D721Med (cell line): Measurements from ENCODE around the gene DVL3.
"Not testable (repeated sequence)": the region's sequence is repeated elsewhere in the genome, so short reads cannot be mapped to it uniquely, and the experiment has no call there.

ENCODE experiments used
- DNase-seq: peaks from one replicate; pipeline ENCODE4 v3.0.0; 2011; ENCODE audit warnings: low spot score; ENCODE audit not compliant: insufficient read length
- FAIRE-seq: peaks from 2 replicates; lab custom pipeline; 2011; peaks lifted over from hg19 to GRCh38; lab: Jason Lieb, UNC
- TF ChIP-seq, protein P1 (sequence below): IDR thresholded peaks from 2 replicates; pipeline ENCODE4 v1.5.1; 2012; ENCODE audit warnings: mild to moderate bottlenecking, control low read depth; ENCODE audit not compliant: insufficient read depth; ENCODE audit errors: missing control alignments

Gene DVL3

DNA sequence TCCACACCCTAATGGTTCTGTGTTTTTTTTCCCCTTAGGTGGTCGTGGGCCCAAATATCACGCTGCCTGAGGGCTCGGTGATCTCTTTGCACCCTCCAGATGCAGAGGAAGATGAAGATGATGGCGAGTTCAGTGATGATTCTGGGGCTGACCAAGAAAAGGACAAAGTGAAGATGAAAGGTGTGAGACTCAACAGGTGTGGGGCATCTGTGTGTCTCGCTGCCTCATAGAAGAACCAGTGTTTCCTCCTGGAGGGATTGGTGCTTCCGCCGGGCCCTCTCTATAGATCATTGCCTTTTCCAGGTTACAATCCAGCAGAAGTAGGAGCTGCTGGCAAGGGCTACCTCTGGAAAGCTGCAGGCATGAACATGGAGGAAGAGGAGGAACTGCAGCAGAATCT is 13.0 kb upstream of the DVL3 start:
- FAIRE-seq (no peak), DNase-seq (no peak)
- TF ChIP-seq, protein P1, sequence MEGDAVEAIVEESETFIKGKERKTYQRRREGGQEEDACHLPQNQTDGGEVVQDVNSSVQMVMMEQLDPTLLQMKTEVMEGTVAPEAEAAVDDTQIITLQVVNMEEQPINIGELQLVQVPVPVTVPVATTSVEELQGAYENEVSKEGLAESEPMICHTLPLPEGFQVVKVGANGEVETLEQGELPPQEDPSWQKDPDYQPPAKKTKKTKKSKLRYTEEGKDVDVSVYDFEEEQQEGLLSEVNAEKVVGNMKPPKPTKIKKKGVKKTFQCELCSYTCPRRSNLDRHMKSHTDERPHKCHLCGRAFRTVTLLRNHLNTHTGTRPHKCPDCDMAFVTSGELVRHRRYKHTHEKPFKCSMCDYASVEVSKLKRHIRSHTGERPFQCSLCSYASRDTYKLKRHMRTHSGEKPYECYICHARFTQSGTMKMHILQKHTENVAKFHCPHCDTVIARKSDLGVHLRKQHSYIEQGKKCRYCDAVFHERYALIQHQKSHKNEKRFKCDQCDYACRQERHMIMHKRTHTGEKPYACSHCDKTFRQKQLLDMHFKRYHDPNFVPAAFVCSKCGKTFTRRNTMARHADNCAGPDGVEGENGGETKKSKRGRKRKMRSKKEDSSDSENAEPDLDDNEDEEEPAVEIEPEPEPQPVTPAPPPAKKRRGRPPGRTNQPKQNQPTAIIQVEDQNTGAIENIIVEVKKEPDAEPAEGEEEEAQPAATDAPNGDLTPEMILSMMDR: no peak

DNA sequence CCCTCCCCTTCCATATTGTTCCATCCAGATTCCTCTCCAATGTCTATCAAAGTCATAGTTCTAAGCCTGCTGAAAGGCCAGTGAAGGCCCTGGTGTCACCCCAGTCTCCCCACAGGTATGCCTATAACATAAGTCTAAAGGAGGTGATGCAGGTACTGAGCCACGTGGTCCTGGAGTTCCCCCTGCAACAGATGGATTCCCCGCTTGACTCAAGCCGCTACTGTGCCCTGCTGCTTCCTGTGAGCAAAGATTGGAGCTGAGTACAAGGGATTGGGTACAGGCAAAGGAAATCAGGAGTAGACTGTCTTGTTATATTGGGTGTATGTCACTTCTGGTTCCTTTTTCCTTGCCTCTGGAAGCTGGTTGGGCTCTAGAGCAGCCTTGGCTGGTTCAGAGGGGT is 11.8 kb upstream of the DVL3 start:
- TF ChIP-seq, protein P1: no peak
- FAIRE-seq: no peak
- DNase-seq: no peak

DNA sequence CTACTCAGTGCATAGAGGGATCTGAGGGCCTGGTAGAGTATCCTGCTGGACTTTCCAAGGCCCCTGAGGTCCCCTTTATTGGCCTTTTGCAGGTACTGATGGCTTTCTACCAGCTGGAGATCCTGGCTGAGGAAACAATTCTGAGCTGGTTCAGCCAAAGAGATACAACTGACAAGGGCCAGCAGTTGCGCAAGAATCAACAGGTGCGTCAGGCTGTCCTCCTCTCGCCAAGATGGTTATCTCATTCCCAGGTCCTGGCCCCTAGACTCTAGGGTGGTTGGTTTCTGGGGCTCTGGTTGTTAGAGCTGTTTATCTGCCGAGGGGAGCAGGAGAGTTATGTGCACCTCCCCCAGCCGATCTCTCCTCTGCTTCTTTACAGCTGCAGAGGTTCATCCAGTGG is 10.7 kb upstream of the DVL3 start:
- DNase-seq (no peak), FAIRE-seq (no peak)
- TF ChIP-seq, protein P1: no peak

DNA sequence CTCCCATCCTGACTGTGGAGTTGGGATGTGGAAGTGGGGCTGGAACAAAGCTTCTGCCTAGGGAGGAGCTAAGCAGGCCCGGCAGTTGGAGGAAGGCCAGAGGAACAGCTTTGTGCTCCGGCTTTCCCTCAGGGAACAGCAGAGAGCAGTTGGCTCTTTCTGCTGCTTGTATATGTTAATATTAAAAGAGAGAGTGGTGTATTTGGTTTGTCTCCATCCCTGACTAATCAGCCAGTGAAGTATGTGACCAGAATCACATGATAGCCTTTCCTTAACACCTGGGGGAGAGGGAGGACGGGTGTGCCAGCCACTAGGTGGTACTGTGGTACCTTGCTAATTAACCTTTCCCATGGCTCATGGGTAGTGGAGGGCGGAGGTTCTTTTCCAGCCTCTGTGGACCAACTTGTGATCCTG is 10.1 kb upstream of the DVL3 start:
- FAIRE-seq: peak; percentile 60
- DNase-seq: no peak
- TF ChIP-seq, protein P1: peak; percentile 72

DNA sequence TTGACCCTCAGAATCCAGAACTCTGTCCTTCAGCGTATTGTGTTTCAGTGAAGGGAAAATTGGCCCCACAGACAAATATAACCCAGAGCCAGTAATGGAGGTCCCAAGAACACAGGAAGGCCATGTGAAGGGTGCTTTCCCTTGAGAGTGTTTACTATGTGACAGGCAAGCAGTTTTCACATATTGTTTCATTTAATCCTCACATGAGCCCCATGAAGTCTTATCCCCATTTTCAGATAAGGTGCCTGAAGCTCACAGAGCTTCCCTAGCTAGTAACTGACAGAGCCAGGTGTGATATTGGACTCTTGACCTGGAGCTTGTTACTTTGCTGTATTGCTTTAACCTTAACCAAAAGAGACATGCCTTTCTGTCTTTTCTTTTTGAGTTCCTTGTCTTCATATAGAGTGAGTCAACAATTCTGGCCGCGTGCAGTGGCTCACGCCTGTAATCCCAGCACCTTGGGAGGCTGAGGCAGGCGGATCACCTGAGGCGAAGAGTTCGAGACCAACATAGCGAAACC is 9.4 kb upstream of the DVL3 start:
- FAIRE-seq (no peak), DNase-seq (no peak)
- TF ChIP-seq, protein P1: no peak

DNA sequence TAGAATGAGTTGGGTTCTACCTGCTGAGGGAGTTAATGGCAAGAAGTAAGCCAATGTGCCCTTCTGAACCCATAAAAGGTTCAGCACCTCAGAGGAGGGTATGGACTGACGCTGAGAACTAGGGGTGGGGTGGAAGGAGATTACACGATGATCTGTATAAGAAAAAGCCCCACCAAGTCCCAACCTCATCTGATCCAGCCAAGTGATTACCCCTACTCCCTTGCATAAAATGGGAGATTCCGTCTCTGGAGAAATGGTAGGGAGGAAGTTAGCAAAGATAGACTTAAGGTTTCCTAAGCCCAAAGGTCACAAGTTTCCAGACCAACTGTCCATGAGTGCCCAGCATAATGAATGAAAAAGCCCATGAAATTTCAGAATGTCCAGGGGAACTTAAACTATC is 7.1 kb upstream of the DVL3 start:
- FAIRE-seq: no peak
- no peak for DNase-seq
- TF ChIP-seq, protein P1: no peak

DNA sequence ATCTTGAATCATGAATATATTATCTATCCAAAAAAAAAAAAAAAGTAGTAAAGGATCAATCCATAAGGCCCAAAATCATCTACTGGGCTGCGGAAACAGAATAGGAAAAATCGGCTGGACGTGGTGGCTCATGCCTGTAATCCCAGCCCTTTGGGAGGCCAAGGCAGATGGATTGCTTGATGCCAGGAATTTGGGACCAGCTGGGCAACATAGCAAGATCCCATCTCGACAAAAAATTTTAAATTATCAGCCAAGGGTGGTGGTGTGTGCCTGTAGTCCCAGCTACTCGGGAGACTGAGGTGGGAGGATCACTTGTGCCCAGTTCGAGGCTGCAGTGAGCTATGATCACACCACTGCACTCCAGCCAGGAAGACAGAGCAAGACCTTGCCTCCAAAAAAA is 6.1 kb upstream of the DVL3 start:
- FAIRE-seq: no peak
- DNase-seq: no peak
- TF ChIP-seq, protein P1: no peak

DNA sequence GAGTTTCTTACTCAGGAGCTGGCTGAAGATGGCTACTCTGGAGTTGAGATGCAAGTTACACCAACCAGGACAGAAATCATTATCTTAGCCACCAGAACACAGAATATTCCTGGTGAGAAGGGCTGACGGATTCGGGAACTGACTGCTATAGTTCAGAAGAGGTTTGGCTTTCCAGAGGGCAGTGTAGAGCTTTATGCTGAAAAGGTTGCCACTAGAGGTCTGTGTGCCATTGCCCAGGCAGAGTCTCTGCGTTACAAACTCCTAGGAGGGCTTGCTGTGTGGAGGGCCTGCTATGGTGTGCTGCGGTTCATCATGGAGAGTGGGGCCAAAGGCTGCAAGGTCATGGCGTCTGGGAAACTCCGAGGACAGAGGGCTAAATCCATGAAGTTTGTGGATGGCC is 5.4 kb upstream of the DVL3 start:
- not testable (repeated sequence) for DNase-seq, FAIRE-seq
